ENCODE measurements around the gene KIRREL1. TPM values are rescaled to one million over a fixed set of nuclear protein-coding genes. Genes with fewer than 3 reads are reported as not detected.
"Not testable (repeated sequence)": the region's sequence is repeated elsewhere in the genome, so short reads cannot be mapped to it uniquely, and the experiment has no call there.

KIRREL1 gene
- total RNA-seq, 1 experiment from 2014 or later, result 211 TPM

GRCh38 chr1:158126425-158126824 lies 133.0 kb downstream of the KIRREL1 start:
- intact Hi-C loops (cut with micrococcal nuclease; ENCODE audit: unreplicated experiment), result loop anchor here (10.0 kb wide), 3 partner anchors 352 to 752 kb away; partner anchors contain the start of genes FCRL2 and FCRL3
- TF ChIP-seq, protein P1, sequence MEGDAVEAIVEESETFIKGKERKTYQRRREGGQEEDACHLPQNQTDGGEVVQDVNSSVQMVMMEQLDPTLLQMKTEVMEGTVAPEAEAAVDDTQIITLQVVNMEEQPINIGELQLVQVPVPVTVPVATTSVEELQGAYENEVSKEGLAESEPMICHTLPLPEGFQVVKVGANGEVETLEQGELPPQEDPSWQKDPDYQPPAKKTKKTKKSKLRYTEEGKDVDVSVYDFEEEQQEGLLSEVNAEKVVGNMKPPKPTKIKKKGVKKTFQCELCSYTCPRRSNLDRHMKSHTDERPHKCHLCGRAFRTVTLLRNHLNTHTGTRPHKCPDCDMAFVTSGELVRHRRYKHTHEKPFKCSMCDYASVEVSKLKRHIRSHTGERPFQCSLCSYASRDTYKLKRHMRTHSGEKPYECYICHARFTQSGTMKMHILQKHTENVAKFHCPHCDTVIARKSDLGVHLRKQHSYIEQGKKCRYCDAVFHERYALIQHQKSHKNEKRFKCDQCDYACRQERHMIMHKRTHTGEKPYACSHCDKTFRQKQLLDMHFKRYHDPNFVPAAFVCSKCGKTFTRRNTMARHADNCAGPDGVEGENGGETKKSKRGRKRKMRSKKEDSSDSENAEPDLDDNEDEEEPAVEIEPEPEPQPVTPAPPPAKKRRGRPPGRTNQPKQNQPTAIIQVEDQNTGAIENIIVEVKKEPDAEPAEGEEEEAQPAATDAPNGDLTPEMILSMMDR (conservative IDR thresholded peaks at IDR 0.05; ENCODE audit: low read depth, low read length), result no peak
- no peak for TF ChIP-seq EZH2 (IDR thresholded peaks at IDR 0.05; ENCODE audit: borderline replicate concordance, low read depth, low read length, poor library complexity, severe bottlenecking)
- no TSS peak for BruUV-seq (replicated peaks)
- H3K27ac ChIP-seq (ENCODE audit: low read depth, low read length, poor library complexity, severe bottlenecking), result no peak overlapping the region
- no peak overlapping the region for H3K4me3 ChIP-seq (ENCODE audit: low read depth, low read length, poor library complexity, severe bottlenecking)
- no peaks in the 10 kb centered on the region for H3K27me3 ChIP-seq (replicated peaks; ENCODE audit: insufficient read depth, low read depth, low read length, poor library complexity)
- DNase-seq (ENCODE audit: low spot score), result no peak
- no peaks in the 10 kb centered on the region for H3K36me3 ChIP-seq (ENCODE audit: insufficient read depth, low read length, poor library complexity, severe bottlenecking)
- ChIA-PET POLR2A (ENCODE audit: low non-redundant PET) (no interaction called here), CTCF (no interaction called here)
- peaks cover 16% of the 10 kb centered on the region for H3K4me1 ChIP-seq (ENCODE audit: insufficient read depth, low read length, poor library complexity, severe bottlenecking)
- H3K9me3 ChIP-seq (ENCODE audit: low read depth, low read length, poor library complexity, severe bottlenecking), result no peaks in the 10 kb centered on the region

GRCh38 chr1:158128531-158128930 lies 135.1 kb downstream of the KIRREL1 start:
- BruUV-seq (replicated peaks), result not testable (repeated sequence)

DNA sequence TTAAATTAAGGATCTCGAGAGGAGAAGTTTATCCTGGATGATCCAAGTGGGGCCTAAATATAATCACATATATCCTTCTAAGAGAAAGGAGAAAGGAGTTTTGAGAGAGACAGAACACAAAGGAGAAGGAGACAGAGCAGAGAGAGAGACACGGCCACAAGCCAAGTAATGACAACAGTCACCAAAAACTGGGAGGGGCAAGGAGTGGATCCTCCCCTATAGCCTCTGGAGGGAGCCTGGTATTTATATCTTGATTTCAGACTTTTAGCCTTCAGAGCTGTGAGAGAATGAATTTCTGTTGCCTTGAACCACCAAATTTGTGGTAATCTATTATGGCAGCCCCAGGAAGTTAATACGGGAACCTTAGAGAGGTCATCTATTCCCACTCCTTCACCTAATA lies 137.8 kb downstream of the KIRREL1 start:
- no peak overlapping the region for H3K4me3 ChIP-seq (ENCODE audit: low read depth, low read length, poor library complexity, severe bottlenecking)
- no peak overlapping the region for H3K27ac ChIP-seq (ENCODE audit: low read depth, low read length, poor library complexity, severe bottlenecking)
- ChIA-PET POLR2A (ENCODE audit: low non-redundant PET) (no interaction called here), CTCF (no interaction called here)
- H3K9me3 ChIP-seq (ENCODE audit: low read depth, low read length, poor library complexity, severe bottlenecking), result no peaks in the 10 kb centered on the region
- DNase-seq (ENCODE audit: low spot score), result no peak
- intact Hi-C loops (cut with micrococcal nuclease; ENCODE audit: unreplicated experiment), result no loop called here
- no TSS peak for BruUV-seq (replicated peaks)
- TF ChIP-seq, protein P1 (conservative IDR thresholded peaks at IDR 0.05; ENCODE audit: low read depth, low read length), result no peak
- no peaks in the 10 kb centered on the region for H3K4me1 ChIP-seq (ENCODE audit: insufficient read depth, low read length, poor library complexity, severe bottlenecking)
- no peaks in the 10 kb centered on the region for H3K27me3 ChIP-seq (replicated peaks; ENCODE audit: insufficient read depth, low read depth, low read length, poor library complexity)
- H3K36me3 ChIP-seq (ENCODE audit: insufficient read depth, low read length, poor library complexity, severe bottlenecking), result no peaks in the 10 kb centered on the region

More at GRCh38 chr1:158128531-158128930, 135.1 kb downstream of the KIRREL1 start:
- CTCF ChIA-PET; DNase-seq (ENCODE audit: low spot score); H3K27ac ChIP-seq (ENCODE audit: low read depth, low read length, poor library complexity, severe bottlenecking); H3K36me3 ChIP-seq (ENCODE audit: insufficient read depth, low read length, poor library complexity, severe bottlenecking); POLR2A ChIA-PET (ENCODE audit: low non-redundant PET); H3K27me3 ChIP-seq (replicated peaks; ENCODE audit: insufficient read depth, low read depth, low read length, poor library complexity); H3K4me3 ChIP-seq (ENCODE audit: low read depth, low read length, poor library complexity, severe bottlenecking); H3K9me3 ChIP-seq (ENCODE audit: low read depth, low read length, poor library complexity, severe bottlenecking): not testable (repeated sequence)
- H3K4me1 ChIP-seq (ENCODE audit: insufficient read depth, low read length, poor library complexity, severe bottlenecking), result peaks cover 12% of the 10 kb centered on the region
- intact Hi-C loops (cut with micrococcal nuclease; ENCODE audit: unreplicated experiment), result loop anchor here (10.0 kb wide), 3 partner anchors 354 to 754 kb away; partner anchors contain the start of genes FCRL2 and FCRL3

DNA sequence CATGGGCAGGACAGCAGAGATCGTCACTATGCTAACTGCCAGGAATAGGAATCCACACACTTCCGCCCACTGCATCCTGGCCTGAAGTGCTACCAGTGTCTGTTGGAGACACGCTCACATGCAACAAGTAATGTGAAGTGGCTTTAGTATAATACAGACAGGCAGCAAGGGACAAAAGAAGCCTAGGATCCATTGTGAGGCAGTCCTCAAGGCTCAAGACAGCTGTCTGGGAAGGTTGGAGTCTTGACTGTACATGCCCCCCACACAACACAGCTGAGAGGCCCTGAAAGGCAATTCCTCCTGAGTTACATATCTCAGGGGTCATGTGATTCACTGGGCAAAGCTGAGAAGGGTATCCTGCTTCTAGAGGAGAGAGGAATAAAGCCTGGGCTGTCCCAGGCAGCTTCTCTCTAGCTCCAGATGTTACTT lies 147.3 kb downstream of the KIRREL1 start:
- no peak for DNase-seq (ENCODE audit: low spot score)
- H3K36me3 ChIP-seq (ENCODE audit: insufficient read depth, low read length, poor library complexity, severe bottlenecking), result no peaks in the 10 kb centered on the region
- CTCF ChIA-PET, result no interaction called here
- TF ChIP-seq, protein P1 (conservative IDR thresholded peaks at IDR 0.05; ENCODE audit: low read depth, low read length), result no peak
- TF ChIP-seq EZH2 (IDR thresholded peaks at IDR 0.05; ENCODE audit: borderline replicate concordance, low read depth, low read length, poor library complexity, severe bottlenecking), result no peak
- no peaks in the 10 kb centered on the region for H3K27me3 ChIP-seq (replicated peaks; ENCODE audit: insufficient read depth, low read depth, low read length, poor library complexity)
- POLR2A ChIA-PET (ENCODE audit: low non-redundant PET), result no interaction called here
- no peak overlapping the region for H3K4me3 ChIP-seq (ENCODE audit: low read depth, low read length, poor library complexity, severe bottlenecking)
- intact Hi-C loops (cut with micrococcal nuclease; ENCODE audit: unreplicated experiment), result no loop called here
- H3K9me3 ChIP-seq (ENCODE audit: low read depth, low read length, poor library complexity, severe bottlenecking), result no peaks in the 10 kb centered on the region
- H3K27ac ChIP-seq (ENCODE audit: low read depth, low read length, poor library complexity, severe bottlenecking), result peak overlapping the region; percentile 37
- no peaks in the 10 kb centered on the region for H3K4me1 ChIP-seq (ENCODE audit: insufficient read depth, low read length, poor library complexity, severe bottlenecking)
- BruUV-seq (replicated peaks), result no TSS peak
